ENCODE data around the gene TPCN2.
A peak's percentile ranks its signal among the peaks of the same experiment; 100 is the strongest.
"Not testable (repeated sequence)": the region's sequence is repeated elsewhere in the genome, so short reads cannot be mapped to it uniquely, and the experiment has no call there.

TPCN2 gene

DNA sequence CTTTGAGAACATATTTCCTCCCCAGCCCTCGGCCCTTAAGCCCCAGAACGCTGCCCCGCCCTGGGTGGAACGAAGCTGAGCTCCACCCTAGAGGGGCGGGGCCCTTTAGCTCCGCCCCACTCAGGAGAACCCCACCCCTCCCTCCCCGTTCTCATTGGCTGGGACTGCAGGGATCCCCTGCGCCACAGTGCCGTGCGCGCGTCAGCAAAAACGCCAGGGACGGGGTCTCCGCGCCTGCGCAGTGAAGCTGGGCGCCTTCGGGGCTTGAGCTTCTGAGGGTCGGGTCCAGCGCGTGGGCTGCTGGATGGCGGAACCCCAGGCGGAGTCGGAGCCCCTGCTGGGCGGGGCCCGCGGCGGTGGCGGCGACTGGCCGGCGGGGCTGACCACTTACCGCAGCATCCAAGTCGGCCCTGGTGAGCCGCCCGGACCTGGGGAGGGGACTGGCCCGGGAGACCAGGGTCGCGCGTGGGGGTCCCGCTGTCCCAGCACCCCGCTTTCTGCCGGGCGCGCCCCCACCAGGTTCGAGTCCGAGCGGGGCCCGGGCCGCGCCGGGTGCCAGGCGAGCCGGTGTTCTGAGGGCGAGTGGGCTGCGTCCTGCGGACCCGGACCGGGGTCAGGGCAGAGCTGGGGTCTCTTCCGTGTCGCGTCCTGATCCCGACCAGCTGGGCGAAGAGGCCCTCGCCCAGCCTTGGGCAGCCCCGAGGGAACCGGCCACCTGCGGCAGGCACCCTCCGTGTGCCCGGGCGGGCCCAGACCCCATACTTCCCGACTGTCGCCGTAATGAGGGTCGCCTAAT lies at the start of gene TPCN2:
TPCN2 (plus strand) TSS at position 239 of the 796 bp plus-strand sequence; CDS start at position 305, 66 bp downstream.
- DNase-seq = peak; percentile 96

DNA sequence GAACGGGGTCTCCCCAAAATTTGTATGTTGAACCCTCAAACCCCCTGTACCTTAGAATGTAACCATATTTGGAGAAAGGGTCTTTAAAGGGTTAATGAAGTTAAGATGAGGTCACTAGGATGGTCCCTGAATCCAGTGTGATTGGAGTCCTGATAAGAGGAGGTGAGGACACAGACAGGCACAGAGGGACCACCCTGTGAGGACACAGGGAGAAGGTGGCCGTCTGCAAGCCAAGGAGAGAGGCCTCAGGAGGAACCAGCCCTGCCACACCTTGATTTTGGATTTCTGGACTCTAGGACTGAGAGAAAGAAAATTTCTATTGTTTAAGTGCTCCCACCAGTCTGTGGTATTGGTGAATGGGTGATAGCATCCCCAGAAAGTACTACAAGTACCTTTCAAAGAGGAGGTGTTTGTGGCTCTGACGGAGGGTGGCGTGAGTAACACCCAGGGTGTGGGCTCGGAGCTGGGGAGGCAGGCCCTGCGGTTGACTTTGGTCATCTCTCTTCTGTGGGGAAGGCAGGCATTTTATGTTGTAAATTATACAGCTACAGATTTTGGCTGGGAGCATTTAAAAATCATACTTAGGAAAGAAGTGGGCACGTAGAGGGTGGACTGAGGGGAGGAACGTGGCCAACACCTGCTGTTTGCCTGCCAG lies 49.5 kb upstream of the TPCN2 start:
- DNase-seq = no peak

DNA sequence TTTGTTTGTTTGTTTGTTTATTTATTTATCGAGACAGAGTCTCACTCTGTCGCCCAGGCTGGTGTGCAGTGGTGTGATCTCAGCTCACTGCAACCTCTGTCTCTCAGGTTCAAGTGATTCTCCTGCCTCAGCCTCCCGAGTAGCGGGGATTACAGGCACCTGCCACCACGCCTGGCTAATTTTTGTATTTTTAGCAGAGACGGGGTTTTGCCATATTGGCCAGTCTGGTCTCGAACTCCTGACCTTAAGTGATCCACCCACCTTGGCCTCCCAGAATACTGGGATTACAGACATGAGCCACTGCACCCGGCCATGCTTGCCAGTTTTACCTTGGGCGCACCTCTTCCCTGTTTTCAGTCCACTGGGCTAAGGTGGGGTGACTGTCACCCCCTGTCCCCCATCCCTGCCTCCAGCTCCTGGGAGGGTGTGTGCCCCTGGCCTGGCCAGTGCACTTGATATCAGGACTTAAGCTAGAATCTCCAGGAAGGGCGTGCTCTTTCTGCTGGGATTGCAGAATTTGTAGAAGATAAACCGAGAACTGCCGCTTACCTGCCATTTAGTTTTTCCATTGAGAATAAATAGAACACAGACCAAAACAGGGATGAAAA lies 48.9 kb upstream of the TPCN2 start:
- DNase-seq = not testable (repeated sequence)

DNA sequence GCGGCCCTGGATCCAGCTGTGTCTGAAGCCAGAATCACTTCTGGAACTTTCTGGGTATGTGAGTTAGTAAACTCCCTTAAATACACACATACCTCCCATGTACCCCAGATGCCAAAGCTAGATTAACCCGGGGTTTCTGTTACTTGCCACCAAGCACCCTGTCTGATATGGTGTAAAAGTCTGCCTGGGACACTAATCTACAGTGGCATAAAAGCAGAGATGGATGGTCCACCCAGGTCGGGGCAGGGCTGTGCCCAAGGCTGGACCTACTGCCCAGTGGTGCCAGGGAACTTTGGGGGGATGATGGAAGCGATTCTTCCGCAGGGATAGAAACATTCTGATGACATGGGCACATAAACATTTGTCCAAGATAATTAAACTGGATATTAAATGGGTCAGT lies 48.3 kb upstream of the TPCN2 start:
- no peak for DNase-seq

DNA sequence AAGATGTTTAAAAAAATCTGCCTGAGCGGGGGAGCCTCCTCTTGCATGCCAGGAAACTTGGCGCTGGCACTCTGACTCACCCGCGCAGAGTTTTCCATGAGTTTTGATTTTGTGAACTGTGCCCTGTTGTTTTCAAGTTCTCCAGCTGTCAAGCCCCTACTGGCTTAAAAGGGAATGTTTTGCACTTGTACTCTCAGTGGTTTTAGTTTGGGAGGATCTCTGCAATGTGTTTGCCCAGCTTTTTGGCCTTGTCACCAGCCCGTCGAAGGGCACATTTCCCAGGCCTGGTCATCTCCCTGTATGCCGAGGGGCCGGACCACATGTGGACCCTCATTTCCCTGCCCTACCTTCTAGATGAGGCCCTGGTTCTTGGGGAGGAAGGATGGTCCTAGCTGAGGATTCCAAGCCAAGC lies 47.9 kb upstream of the TPCN2 start:
- DNase-seq = no peak

DNA sequence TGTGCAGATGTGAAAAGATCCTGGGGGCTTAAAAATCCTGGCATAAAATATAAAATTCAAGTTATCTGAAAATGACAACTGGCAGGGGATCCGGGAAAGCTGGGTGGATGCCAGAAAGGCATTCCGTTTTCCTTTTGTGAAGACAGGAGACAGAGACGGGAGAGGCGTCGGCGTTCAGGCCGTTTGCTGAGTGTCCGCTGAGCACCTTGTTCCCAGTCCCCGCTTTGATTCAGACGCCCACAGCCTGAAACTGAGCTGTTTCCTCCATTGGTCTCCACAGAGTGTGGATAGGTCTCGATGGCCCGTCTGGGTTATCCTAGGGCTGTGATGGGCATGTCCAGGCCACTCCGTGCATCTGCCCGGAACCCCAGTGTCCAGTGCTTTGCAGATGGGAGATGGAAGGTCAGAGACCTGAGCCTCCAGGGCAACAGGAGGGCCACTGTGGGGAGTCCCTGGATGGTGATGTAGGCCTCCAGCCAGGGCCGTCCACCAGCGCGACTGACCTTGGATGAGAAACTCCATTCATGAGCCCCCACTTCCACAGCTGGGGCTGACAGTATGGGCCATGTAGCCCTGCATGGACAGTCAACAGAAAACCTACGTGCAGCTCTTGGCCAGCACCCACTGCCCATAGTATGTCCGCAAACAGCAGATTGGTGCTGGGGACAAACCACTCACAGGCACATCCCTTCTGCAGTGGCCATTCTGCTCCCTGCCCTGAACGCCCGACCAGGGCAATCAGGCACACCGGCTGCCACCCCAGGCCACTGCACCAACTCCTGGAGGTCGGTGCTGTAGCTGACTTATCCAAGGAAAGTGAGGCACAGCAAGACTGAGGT lies 47.3 kb upstream of the TPCN2 start:
- DNase-seq = no peak

DNA sequence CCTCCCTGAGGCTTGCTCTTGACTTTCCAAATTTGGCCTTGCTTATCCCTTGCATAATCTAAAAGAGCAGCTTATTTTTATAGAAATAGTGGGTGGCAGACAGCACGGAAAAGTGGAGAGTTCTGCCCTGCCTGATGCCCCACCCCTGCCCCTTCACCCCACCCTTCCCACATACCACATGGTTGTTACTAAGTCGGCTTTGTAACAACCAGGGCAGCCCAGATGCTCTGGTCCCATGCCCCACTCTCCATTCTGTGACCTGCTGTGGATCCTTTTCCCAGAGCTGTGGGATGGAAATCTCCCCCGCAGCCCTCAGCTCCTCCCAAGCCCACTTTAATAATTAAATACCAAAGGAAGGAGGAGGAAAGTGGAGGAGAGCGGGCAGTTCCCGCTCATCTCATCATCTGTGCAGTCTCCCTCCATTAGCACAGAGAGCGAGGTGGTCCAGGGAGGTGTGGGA lies 46.6 kb upstream of the TPCN2 start:
- peak; percentile 17 for DNase-seq

DNA sequence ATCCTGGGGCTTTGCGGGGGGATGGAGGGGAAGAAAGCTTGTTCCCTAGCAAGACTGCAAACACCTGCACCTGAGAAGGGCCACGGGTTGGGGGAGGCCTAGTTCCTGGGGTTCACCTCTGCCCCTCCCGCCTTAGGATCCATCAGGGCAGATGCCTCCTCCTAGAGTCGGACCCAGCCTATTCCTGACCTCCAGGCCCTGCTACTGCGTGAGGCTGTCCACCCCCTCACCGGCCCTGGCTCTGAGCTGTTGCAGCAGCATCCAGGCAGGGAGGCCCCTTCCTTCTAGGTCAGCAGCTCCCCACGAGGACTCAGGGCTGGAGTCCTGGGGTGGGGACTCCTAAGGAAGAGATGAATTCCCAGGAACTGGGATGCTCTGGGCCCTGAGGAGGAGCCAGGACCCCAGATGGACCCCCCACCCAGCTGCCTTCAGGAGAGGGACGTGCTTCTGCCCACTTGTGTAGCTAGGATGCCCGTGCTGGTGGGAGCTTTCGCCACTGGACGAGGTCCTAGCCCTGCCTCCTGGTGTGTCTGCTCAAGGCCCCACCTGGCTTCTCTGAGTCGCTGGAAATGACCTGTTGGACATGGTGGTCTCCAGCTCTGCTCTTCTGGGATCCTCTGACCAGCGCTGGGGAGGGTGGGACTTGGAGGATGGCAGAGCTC lies 46.0 kb upstream of the TPCN2 start:
- no peak for DNase-seq

DNA sequence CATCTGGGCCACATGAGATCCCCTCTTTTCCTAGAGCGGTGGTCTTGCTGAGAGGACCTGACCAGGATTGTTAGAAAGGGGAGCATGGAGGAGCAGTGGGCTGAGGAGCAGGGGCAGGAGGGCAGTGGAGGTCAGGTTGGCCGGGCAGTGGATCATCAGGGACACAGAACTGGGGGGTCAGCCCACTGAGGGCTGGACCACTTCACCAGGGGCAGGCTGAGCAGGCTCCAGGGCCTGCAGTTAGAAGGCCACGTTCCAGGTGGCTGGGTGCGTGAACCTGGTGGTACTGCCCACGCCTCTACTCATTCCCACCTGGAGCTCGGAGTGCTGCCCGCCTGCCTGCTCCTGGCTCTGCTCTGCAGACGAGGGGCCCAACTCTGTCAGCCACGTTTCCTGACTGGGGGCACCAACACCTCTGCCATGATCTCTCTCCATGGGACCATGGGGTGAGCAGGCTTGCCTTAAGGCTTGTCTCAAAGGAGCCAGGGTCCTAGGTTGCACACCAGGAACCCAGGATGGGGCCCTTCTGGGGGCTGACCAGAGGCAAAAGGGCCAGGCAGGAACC lies 45.3 kb upstream of the TPCN2 start:
- DNase-seq = no peak

DNA sequence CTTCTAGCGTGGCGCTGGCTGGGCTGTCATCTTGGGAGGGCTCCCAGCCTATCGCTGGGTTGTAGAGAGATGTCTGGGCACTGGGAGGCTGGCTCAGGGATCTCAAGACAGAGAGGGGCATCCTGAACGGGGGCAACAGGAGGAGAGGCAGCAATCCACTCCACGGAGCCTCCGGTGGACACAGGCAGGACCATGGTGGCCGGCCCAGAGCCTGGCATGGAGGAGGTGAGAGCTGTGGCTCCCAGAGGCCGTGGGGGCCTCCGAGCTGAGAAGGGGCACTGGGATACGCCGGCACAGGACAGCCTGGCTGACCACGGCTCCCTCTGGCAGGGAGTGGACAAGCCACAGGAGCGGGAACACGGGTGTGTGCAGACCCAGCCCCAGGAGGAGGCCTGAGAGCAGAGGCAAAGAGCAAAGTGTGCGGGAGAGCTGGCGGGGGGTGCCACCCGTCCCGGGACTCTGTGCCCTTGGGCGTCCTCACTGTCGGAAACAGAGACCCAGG lies 44.8 kb upstream of the TPCN2 start:
- no peak for DNase-seq

DNA sequence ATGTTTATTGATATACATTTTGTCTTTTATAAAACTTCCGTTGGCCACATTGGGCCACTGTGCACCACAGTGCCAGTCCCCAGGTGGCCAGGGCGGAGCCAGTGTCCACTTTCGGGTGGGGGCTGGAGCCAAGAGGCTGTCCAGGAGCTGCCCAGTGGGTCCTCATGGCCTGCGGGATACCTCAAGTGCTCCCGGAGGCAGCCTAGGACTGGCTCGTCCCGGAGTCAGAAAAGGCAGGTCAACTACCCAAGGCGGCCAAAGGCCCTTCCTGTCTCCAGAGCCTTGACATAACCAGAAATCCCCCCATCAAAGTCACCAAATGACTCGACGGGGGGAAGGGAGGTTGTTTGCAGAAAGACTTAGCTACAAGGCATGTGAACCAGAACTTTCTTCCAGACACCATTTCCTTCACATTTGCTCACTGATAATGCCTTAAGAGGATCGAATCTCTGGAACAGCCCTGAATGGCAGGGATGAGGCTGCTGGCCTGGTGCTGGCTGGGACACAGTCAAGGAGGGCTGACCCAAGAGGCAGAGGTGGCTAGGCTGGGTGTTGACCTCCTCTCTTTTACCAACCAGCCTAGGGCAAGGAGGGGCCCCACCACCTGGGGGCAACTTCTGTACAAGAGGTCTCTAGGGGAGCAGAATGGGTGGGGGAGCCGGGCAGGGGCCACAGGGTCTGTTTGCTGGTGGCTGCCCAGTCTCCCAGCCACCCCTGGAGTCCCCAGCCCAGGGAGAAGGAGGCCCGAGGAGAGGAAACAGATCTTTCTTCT lies 44.1 kb upstream of the TPCN2 start:
- no peak for DNase-seq

DNA sequence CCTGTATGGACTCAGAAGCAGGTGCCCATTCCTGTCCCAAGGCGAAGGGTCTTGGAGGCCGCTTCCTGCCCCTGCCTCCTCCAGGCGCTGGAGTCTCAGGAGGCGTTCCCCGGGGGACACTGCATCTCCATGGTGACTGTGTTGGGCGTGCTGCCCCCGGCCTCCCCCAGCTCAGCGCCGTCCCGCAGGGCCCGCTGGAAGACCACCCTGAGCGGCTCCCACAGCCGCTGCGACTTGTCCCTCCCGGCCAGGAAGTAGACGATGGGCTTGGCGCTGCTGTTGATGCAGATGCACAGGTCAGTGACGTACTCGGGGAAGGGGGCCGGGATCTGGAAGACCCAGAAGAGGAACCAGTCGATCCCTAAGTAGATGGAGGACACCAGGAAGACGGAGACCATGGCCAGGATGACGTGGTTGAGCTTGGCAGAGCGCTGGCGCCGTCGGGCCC lies 43.5 kb upstream of the TPCN2 start:
- DNase-seq = no peak

DNA sequence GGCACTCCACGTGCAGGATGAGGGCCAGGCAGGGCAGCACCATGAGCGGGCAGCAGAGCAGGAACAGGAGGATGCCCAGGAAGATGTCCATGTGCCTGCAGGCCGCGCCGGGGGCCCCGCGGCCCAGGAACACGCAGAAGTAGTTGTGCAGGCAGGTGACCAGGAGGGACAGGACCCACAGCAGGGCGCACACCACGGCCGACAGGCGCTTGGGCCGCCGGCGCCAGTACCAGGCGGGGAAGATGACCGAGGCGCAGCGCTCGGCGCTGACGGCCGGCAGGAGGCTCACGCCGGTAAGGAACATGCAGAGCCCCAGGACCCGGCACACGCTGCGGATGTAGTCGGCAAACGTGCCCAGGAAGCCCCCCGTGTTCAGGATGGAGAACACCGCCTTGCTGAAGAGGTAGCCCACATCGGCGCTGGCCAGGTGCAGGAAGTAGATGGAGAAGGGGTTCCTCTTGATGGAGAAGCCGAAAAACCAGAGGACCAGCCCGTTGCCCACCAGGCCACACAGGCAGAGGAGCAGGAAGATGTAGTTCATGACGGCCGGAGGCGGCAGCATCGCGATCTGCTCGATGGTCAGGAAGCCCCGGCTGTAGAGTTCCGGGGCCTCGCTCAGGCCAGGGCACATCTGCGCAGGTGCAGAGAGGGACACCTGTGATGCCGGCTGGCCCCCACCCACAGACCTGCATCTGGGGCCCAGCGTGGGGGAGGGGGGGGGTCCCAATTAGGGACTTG lies 42.9 kb upstream of the TPCN2 start:
- DNase-seq = no peak

DNA sequence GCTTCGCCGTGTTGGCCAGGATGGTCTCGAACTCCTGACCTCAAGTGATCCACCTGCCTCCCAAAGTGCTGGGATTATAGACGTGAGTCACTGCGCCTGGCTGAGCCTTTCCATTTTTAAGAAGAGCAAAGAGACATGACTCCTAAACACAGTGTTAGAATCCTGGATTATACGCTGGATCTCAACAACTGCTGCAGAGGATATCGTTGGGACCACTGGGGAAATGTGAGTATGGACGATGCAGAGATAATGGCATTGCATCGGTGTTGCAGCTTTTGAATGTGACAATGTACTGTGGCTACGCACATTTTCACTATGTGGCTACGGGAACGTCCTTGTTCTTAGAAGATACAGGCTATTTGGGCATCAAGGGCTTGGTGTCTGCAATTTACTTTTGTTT lies 41.9 kb upstream of the TPCN2 start:
- DNase-seq = no peak

DNA sequence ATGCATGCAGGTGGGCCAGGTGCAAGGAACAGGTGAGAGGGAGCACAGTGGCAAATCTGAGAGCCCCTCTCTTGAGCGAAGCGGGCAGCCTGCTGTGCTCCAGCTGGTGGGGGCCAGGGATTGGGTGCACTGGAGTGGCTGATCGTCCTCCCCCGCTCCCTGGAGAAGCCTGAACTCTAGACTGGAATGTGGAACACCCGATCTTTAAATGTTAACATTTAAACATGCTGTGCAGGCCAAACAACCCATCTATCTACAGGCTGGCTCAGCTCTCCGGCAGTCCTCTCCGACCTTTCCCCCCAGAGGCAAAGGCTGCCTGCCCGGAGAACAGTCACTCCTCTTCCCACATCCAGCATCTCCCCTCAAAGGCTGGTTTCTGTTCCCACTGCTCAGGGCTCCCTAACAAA lies 40.8 kb upstream of the TPCN2 start:
- DNase-seq = no peak

DNA sequence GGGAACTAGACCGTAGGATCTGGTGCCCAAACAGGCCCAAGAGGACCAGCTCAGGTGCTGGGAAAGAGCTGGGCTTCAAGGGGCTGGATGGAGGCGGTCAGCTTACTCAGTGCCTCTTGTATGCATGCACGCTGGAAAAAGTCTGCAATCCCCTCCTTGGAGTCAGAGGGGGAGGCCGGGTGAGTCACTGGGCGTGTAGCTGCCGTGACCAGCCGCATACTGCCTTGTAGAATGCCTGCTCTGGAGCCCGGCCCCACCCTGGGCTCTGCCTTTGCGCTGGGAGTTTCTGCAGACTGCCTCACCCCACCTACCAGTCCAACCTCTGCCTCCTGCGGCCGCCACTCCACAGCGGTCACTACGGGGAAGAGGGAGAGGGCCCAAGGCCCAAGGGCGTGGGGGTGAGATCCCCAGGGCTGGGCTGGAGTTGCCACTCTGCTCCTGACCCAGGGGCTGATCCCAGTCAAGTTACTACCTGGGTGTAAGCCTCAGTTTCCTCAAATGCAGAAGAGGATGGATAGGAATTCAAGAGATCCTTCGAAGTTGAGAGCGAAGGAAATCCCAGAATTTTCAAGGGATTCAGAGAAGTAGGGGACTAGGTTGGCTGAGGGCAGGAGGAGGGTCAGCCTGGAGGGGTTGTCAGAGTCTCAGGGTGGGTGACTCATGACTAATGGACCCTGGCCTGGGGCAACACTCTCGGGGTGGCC lies 39.8 kb upstream of the TPCN2 start:
- DNase-seq = no peak

DNA sequence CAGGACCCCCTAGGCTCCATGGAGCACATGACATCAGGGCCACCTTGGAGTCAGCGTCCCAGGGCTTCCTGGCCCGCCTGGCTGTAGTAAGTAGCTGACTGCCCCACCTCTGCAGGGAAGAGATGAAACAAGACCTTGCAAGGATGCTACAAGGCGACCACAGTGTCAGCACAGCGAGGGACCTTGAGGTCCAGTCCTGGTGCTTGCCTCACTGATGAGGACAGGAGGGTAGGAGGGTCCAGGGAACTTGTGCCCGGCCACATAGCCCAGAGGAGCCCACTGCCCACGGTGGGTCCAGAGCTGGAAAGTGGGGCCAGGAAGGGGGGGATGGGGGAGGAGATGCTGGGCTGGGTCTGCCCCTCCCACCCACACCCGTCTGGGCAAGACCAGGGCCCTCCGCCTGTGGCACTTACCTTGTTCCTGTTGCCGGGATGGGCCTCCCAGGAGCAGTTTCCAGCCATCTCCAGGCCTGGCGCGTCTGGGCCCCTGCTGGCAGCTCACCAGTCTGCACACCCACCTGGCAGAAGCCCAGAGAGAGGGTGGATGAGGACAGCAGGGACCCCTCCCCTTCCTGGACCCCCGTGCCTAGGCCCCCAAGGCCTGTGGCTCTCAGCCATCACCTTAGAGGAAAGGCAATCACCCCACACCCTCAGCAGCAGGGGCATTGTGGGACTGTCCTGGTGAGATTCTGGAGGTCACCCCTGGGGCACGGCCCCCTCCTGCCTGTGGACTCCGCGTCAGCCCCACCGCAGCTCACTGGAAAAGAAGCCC lies 39.1 kb upstream of the TPCN2 start:
- no peak for DNase-seq

DNA sequence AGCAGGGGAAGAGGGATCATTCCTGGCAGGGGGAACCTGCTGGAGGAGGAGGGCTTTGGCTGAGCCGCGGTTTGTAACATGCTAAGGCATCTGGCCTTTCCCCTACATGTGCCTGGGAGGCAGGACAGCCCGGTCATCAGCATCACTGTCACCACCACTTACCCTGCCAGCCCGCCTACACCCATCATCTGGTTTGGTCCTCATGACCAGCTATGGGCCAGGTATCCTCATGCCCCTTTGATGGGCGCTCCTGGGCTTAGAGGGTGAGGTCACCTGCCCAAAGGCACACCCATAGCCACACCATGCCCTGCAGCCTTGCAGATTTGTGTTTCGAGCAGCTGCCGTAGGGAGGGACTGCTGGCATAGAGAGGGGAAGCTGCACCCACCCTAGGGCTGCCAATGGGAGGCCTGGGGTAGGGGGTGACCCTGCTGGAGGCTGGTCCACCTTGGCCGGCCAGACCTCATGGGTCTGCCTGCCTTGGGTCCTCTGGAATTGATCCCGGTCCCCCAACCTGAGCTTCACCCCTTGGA lies 38.3 kb upstream of the TPCN2 start:
- no peak for DNase-seq

All from NCI-H82 (cell line).